HCT116 (cell line): ENCODE results near the gene CDH4. TPM values are rescaled to one million over a fixed set of nuclear protein-coding genes. Genes with fewer than 3 reads are reported as not detected.

Experiments used
- ATAC-seq: fragments of 200-7000 bp; cut with Tn5 transposase; 2 replicates; pipeline ENCODE4 v1.9.1; 2020; ENCODE audit warnings: mild to moderate bottlenecking, moderate library complexity
- BruUV-seq: library from RNA; stranded (reverse); fragments of 400-500 nt; replicated peaks from 2 replicates; lab custom pipeline; 2021; lab: Mats Ljungman, UMichigan
- CTCF ChIA-PET: fragments of 300-600 bp; sonication (Branson Sonifier 250); formaldehyde crosslinking; loops from one replicate; lab custom pipeline; 2021; ENCODE audit warnings: antibody characterized with exemption; lab: Charles Lee
- POLR2A ChIA-PET: fragments of 300-600, 350-600 bp; sonication (Branson Sonifier 250); formaldehyde crosslinking; loops from one replicate; lab custom pipeline; 2021; ENCODE audit warnings: antibody characterized with exemption; lab: Charles Lee
- RAD21 ChIA-PET, 2 experiments: fragments of 300-600 bp; sonication (Branson Sonifier 250); formaldehyde crosslinking; loops; one replicate each; lab custom pipeline; 2023; ENCODE audit warnings: low total read pairs in 2 of 2; ENCODE audit not compliant: uncharacterized antibody in 2 of 2, unreplicated experiment in 2 of 2, low non-redundant PET in 1 of 2; lab: Charles Lee
- DNase-seq: peaks from one replicate; pipeline ENCODE4 v3.0.0-alpha.2; 2010; ENCODE audit warnings: low read depth, low spot score
- H2AFZ ChIP-seq: fragments of 200-600 bp; shearing (Covaris generic), sonication (generic); 2 replicates; pipeline ENCODE4 v1.6.1; 2017; ENCODE audit warnings: low read depth, mixed run types, mixed read lengths, antibody characterized with exemption, low read length; ENCODE audit not compliant: poor library complexity, severe bottlenecking
- H3K27ac ChIP-seq: 2 replicates; pipeline ENCODE4 v1.5.1; 2012; ENCODE audit warnings: low read depth, low read length
- H3K27me3 ChIP-seq: fragments of 200-600 bp; sonication (generic); 2 replicates; pipeline ENCODE4 v1.6.1; 2016; ENCODE audit warnings: mixed run types, low read length, mixed read lengths; ENCODE audit not compliant: insufficient read depth
- H3K36me3 ChIP-seq, 2 experiments: fragments of 200-500 bp in 1 of 2; fragments of 200-600 bp in 1 of 2; sonication (Bioruptor generic) in 1 of 2; sonication (generic) in 1 of 2; 2 replicates each; pipeline versions ENCODE4 v1.5.1 to v1.6.1; 2014 to 2016; ENCODE audit warnings: low read length in 2 of 2, inconsistent platforms in 1 of 2, mixed read lengths in 1 of 2, mixed run types in 1 of 2; ENCODE audit not compliant: insufficient read depth in 2 of 2, control insufficient read depth in 1 of 2
- H3K4me1 ChIP-seq, 2 experiments: fragments of 200-600 bp in 1 of 2; sonication (generic) in 1 of 2; 2 replicates each; pipeline versions ENCODE4 v1.5.1 to v1.6.1; 2012 to 2017; ENCODE audit warnings: low read length in 2 of 2, inconsistent platforms in 1 of 2, mild to moderate bottlenecking in 1 of 2, mixed read lengths in 1 of 2, mixed run types in 1 of 2, moderate library complexity in 1 of 2; ENCODE audit not compliant: insufficient read depth in 2 of 2, control insufficient read depth in 1 of 2
- H3K4me2 ChIP-seq: fragments of 200-600 bp; sonication (generic); 2 replicates; pipeline ENCODE4 v1.6.1; 2017; ENCODE audit warnings: mixed run types, low read length, mixed read lengths
- H3K4me3 ChIP-seq, 2 experiments: fragments of 200-600 bp in 1 of 2; sonication (generic) in 1 of 2; replicated peaks in 1 of 2; 2 replicates each; pipeline ENCODE4 v1.5.1; 2011 to 2016; ENCODE audit warnings: low read length in 2 of 2, control low read depth in 1 of 2, low read depth in 1 of 2, mild to moderate bottlenecking in 1 of 2, mixed read lengths in 1 of 2, mixed run types in 1 of 2
- H3K79me2 ChIP-seq: fragments of 200-600 bp; sonication (generic); 2 replicates; pipeline ENCODE4 v1.6.1; 2017; ENCODE audit warnings: mild to moderate bottlenecking, mixed run types, low read length, moderate library complexity, mixed read lengths; ENCODE audit not compliant: insufficient read depth
- H3K9ac ChIP-seq: fragments of 200-600 bp; sonication (generic); 2 replicates; pipeline ENCODE4 v1.6.1; 2016; ENCODE audit warnings: low read length, mixed read lengths
- H3K9me2 ChIP-seq: fragments of 200-600 bp; sonication (generic), shearing (Covaris generic); 2 replicates; pipeline ENCODE4 v1.6.1; 2017; ENCODE audit warnings: mixed run types, mild to moderate bottlenecking, moderate library complexity; ENCODE audit not compliant: insufficient read depth
- H3K9me3 ChIP-seq, 2 experiments: fragments of 200-500 bp in 1 of 2; fragments of 200-600 bp in 1 of 2; sonication (Bioruptor generic) in 1 of 2; sonication (generic) in 1 of 2; 2 replicates each; pipeline ENCODE4 v1.6.1; 2014 to 2017; ENCODE audit warnings: low read length in 2 of 2, mixed read lengths in 2 of 2, inconsistent platforms in 1 of 2, low read depth in 1 of 2, mild to moderate bottlenecking in 1 of 2, mixed run types in 1 of 2, moderate library complexity in 1 of 2; ENCODE audit not compliant: control insufficient read depth in 1 of 2, insufficient read depth in 1 of 2
- H4K20me1 ChIP-seq: fragments of 200-600 bp; sonication (generic), shearing (Covaris generic); 2 replicates; pipeline ENCODE4 v1.6.1; 2017; ENCODE audit warnings: mixed run types, mild to moderate bottlenecking, moderate library complexity; ENCODE audit not compliant: insufficient read depth
- EZH2 ChIP-seq: fragments of 200-600 bp; sonication (generic); IDR thresholded peaks from 2 replicates; pipeline ENCODE4 v1.6.1; 2017; ENCODE audit warnings: antibody characterized with exemption, mixed run types
- MAX ChIP-seq: IDR thresholded peaks from 2 replicates; pipeline ENCODE4 v1.6.1; 2012
- SIN3A ChIP-seq: IDR thresholded peaks from 2 replicates; pipeline ENCODE4 v1.6.1; 2012; ENCODE audit warnings: low read depth
- SP1 ChIP-seq: IDR thresholded peaks from 2 replicates; pipeline ENCODE4 v1.6.1; 2012; ENCODE audit warnings: low read depth
- SRF ChIP-seq: IDR thresholded peaks from 2 replicates; pipeline ENCODE4 v1.6.1; 2012; ENCODE audit warnings: low read depth
- ZFX ChIP-seq: fragments of 450-650 bp; IDR thresholded peaks from 2 replicates; pipeline ENCODE4 v1.6.1; 2017
- intact Hi-C: fragments of 100-400 bp; cut with micrococcal nuclease; formaldehyde crosslinking; loops from 2 replicates; pipeline ENCODE4 v1.10.0; 2022
- total RNA-seq: library from RNA; stranded (reverse); gene quantifications from one replicate; pipeline ENCODE4 v1.2.1, GENCODE V29; 2021; ENCODE audit not compliant: unreplicated experiment

CDH4 gene
- total RNA-seq, 1 experiment from 2014 or later, result not detected

GRCh38 chr20:61303675-61304074 is 51.6 kb downstream of the CDH4 start:
- Histone ChIP-seq H3K27ac (no peak overlapping the region), H3K79me2 (no peaks in the 10 kb centered on the region), H3K36me3 (no peaks in the 10 kb centered on the region), H3K4me1 (no peaks in the 10 kb centered on the region), H4K20me1 (no peaks in the 10 kb centered on the region), H3K27me3 (no peaks in the 10 kb centered on the region), H3K4me2 (no peak overlapping the region), H3K4me3 (no peak overlapping the region), H3K9me2 (no peaks in the 10 kb centered on the region), H3K9me3 (peaks cover 10 to 26% of the 10 kb centered on the region in 2 experiments; a peak in 2 of 4 replicates), H3K9ac (no peak overlapping the region), H2AFZ (no peak overlapping the region)
- ChIA-PET POLR2A (no interaction called here), CTCF (no interaction called here), RAD21 (no interaction called here)
- BruUV-seq, result no TSS peak
- no peak for DNase-seq
- no peak for ATAC-seq
- intact Hi-C loops, result no loop called here
- no peak for TF ChIP-seq SRF
- TF ChIP-seq ZFX, result no peak

GRCh38 chr20:61304750-61305149 is 52.7 kb downstream of the CDH4 start:
- ChIA-PET CTCF (no interaction called here), RAD21 (no interaction called here), POLR2A (no interaction called here)
- Histone ChIP-seq H3K27me3 (no peaks in the 10 kb centered on the region), H3K4me3 (no peak overlapping the region), H3K36me3 (no peaks in the 10 kb centered on the region), H3K9me3 (peaks cover 10 to 26% of the 10 kb centered on the region in 2 experiments; a peak in 2 of 4 replicates), H3K27ac (no peak overlapping the region), H3K9me2 (no peaks in the 10 kb centered on the region), H3K9ac (no peak overlapping the region), H2AFZ (no peak overlapping the region), H4K20me1 (no peaks in the 10 kb centered on the region), H3K79me2 (no peaks in the 10 kb centered on the region), H3K4me2 (no peak overlapping the region), H3K4me1 (no peaks in the 10 kb centered on the region)
- DNase-seq (no peak), ATAC-seq (no peak)
- intact Hi-C loops, result no loop called here
- TF ChIP-seq SIN3A (no peak), EZH2 (no peak), SP1 (no peak), MAX (no peak)
- BruUV-seq, result no TSS peak
